B cell (primary cell): ENCODE measurements around the gene COL9A3. TPM values are rescaled to one million over a fixed set of nuclear protein-coding genes. Genes with fewer than 3 reads are reported as not detected.
A peak's percentile ranks its signal among the peaks of the same experiment; 100 is the strongest.

Experiments used
- ATAC-seq: fragments of 200-7000 bp; cut with Tn5 transposase; one replicate; pipeline ENCODE4 v1.10.0; 2021; ENCODE audit warnings: low read depth, mild to moderate bottlenecking, moderate number of reproducible peaks, moderate library complexity
- CTCF ChIA-PET: fragments of 350-600 bp; sonication (Branson Sonifier 250); formaldehyde crosslinking; loops from one replicate; lab custom pipeline; 2021; ENCODE audit warnings: antibody characterized with exemption, inconsistent platforms; lab: Charles Lee
- POLR2A ChIA-PET: fragments of 350-600 bp; sonication (Branson Sonifier 250); formaldehyde crosslinking; loops from one replicate; lab custom pipeline; 2021; ENCODE audit warnings: antibody characterized with exemption; lab: Charles Lee
- DNase-seq: peaks from one replicate; pipeline ENCODE4 v3.0.0; 2013
- H2AFZ ChIP-seq: 2 replicates; pipeline ENCODE4 v1.6.1; 2012; ENCODE audit warnings: mild to moderate bottlenecking, low read depth, low read length; ENCODE audit not compliant: insufficient read depth, poor library complexity, severe bottlenecking
- H3K27ac ChIP-seq, 2 donors: 1 replicate in 1 of 2; 2 replicates in 1 of 2; pipeline ENCODE4 v1.5.1; 2012 to 2013; ENCODE audit warnings: low read length in 2 of 2, mild to moderate bottlenecking in 2 of 2, moderate library complexity in 1 of 2
- H3K27me3 ChIP-seq, 4 experiments: fragments of 200-600 bp in 1 of 4; sonication (generic) in 1 of 4; replicated peaks in 1 of 4; 1 replicate in 2 of 4; 2 replicates in 2 of 4; pipeline versions ENCODE4 v1.6.1 to v1.7.0; 2013 to 2016; ENCODE audit warnings: low read length in 3 of 4, mild to moderate bottlenecking in 2 of 4, mixed read lengths in 1 of 4, moderate library complexity in 1 of 4; ENCODE audit not compliant: insufficient read depth in 4 of 4, control insufficient read depth in 3 of 4; ENCODE audit errors: control extremely low read depth in 1 of 4
- H3K36me3 ChIP-seq, 2 experiments: replicated peaks in 1 of 2; 1 replicate in 1 of 2; 2 replicates in 1 of 2; pipeline versions ENCODE4 v1.6.1 to v1.7.1; 2013; ENCODE audit warnings: low read length in 1 of 2; ENCODE audit not compliant: insufficient read depth in 2 of 2, control insufficient read depth in 1 of 2; ENCODE audit errors: control extremely low read depth in 1 of 2, extremely low read depth in 1 of 2
- H3K4me1 ChIP-seq, 2 donors: fragments of 200-600 bp in 1 of 2; sonication (generic) in 1 of 2; 1 replicate in 1 of 2; 2 replicates in 1 of 2; pipeline versions ENCODE4 v1.5.1 to v1.6.1; 2013 to 2017; ENCODE audit warnings: low read length in 2 of 2; ENCODE audit not compliant: control insufficient read depth in 2 of 2, insufficient read depth in 2 of 2
- H3K4me2 ChIP-seq: replicated peaks from 2 replicates; pipeline ENCODE3; 2012; ENCODE audit warnings: mild to moderate bottlenecking, low read depth, low read length; ENCODE audit not compliant: poor library complexity, severe bottlenecking
- H3K4me3 ChIP-seq, 5 experiments: fragments of 200-600 bp in 1 of 5; sonication (generic) in 1 of 5; 1 replicate in 3 of 5; 2 replicates in 2 of 5; pipeline versions ENCODE4 v1.5.1 to v1.7.0; 2011 to 2016; ENCODE audit warnings: low read length in 4 of 5, mild to moderate bottlenecking in 4 of 5, low read depth in 2 of 5, control low read depth in 1 of 5, moderate library complexity in 1 of 5; ENCODE audit not compliant: insufficient read depth in 1 of 5; ENCODE audit errors: control extremely low read depth in 1 of 5, extremely low read depth in 1 of 5
- H3K79me2 ChIP-seq: fragments of 200-600 bp; sonication (generic); one replicate; pipeline ENCODE4 v1.6.0; 2016; ENCODE audit warnings: low read length; ENCODE audit not compliant: control insufficient read depth, insufficient read depth
- H3K9ac ChIP-seq: fragments of 200-600 bp; sonication (generic); 2 replicates; pipeline ENCODE4 v1.6.1; 2017; ENCODE audit warnings: mild to moderate bottlenecking, low read length, moderate library complexity
- H3K9me3 ChIP-seq, 3 donors: one replicate each; pipeline versions ENCODE4 v1.6.1 to v1.7.1; 2013; ENCODE audit warnings: low read length in 2 of 3; ENCODE audit not compliant: control insufficient read depth in 2 of 3, insufficient read depth in 1 of 3; ENCODE audit errors: control extremely low read depth in 1 of 3
- H4K20me1 ChIP-seq: 2 replicates; pipeline ENCODE4 v1.6.0; 2012; ENCODE audit warnings: mild to moderate bottlenecking, low read length; ENCODE audit not compliant: insufficient read depth, control insufficient read depth, poor library complexity, severe bottlenecking
- H3K27ac Mint-ChIP-seq: one replicate; pipeline ENCODE4 v1.8.0; 2021; ENCODE audit warnings: mixed read lengths
- H3K27me3 Mint-ChIP-seq: one replicate; pipeline ENCODE4 v1.8.0; 2021; ENCODE audit warnings: mixed read lengths
- H3K4me1 Mint-ChIP-seq: one replicate; pipeline ENCODE4 v1.8.0; 2021; ENCODE audit warnings: mixed read lengths
- H3K4me3 Mint-ChIP-seq: one replicate; pipeline ENCODE4 v1.8.0; 2021; ENCODE audit warnings: mixed read lengths
- H3K9me3 Mint-ChIP-seq: one replicate; pipeline ENCODE4 v1.8.0; 2022; ENCODE audit warnings: mixed read lengths; ENCODE audit not compliant: insufficient read depth
- CTCF ChIP-seq: fragments of 200-600 bp; IDR thresholded peaks from one replicate; pipeline ENCODE4 v1.8.0; 2022; ENCODE audit warnings: antibody characterized with exemption, mild to moderate bottlenecking
- EZH2 ChIP-seq: IDR thresholded peaks from 2 replicates; pipeline ENCODE4 v1.6.1; 2012; ENCODE audit warnings: borderline replicate concordance, low read depth, mild to moderate bottlenecking, moderate library complexity, low read length; ENCODE audit not compliant: insufficient read depth, poor library complexity, severe bottlenecking
- whole genome bisulfite sequencing: methylation state at CpG from one replicate; pipeline ENCODE4 v1.1.5; 2013; ENCODE audit warnings: missing lambda C conversion rate; ENCODE audit not compliant: insufficient coverage; 5-methylcytosine and 5-hydroxymethylcytosine counted together
- intact Hi-C: fragments of 100-400 bp; cut with micrococcal nuclease; formaldehyde crosslinking; loops from one replicate; pipeline ENCODE4 v1.10.0; 2022
- polyA plus RNA-seq: library from polyadenylated mRNA; depleted of rRNA; stranded (reverse); fragments of >200 nt; gene quantifications from 2 replicates; pipeline ENCODE4 v1.2.3, GENCODE V29; 2012
- total RNA-seq, 2 donors: library from RNA; stranded (reverse); fragments of 120-200 nt in 1 of 2; gene quantifications; 1 replicate in 1 of 2; 2 replicates in 1 of 2; pipeline versions ENCODE4 v1.2.3 to v1.2.4, GENCODE V29; 2013 to 2022

Gene COL9A3
- total and polyA plus RNA-seq, 2 donors (not counting 1 experiment from before 2014, with no cell fraction given) = 10.7 to 96.3 TPM

DNA sequence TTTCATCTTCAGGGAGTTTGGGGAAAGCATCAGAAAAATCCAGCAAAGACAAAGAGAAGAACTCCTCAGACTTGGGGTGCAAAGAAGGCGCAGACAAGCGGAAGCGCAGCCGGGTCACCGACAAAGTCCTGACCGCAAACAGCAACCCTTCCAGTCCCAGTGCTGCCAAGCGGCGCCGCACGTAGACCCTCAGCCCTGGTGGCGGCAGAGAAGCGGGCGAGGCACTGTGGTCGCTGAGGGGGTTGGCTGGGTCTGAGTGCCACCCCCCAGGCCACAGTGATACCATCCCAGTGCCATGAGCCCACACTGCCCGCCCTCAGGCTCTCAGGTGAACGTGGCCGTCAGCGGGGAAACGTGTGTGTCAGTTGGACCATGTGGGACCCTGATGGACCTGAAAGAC is 17.4 kb upstream of the COL9A3 start:
- Histone ChIP-seq H4K20me1 (peaks cover 9% of the 10 kb centered on the region), H3K4me1 (peaks cover 8 to 29% of the 10 kb centered on the region in 2 donors), H3K36me3 (peaks cover 2 to 25% of the 10 kb centered on the region in 2 experiments), H3K9ac (no peak overlapping the region), H3K27ac (no peak overlapping the region), H3K27me3 (no peaks in the 10 kb centered on the region), H3K4me3 (no peak overlapping the region), H3K79me2 (peaks cover 8% of the 10 kb centered on the region), H2AFZ (no peak overlapping the region), H3K9me3 (no peaks in the 10 kb centered on the region), H3K4me2 (no peak overlapping the region)
- Mint-ChIP-seq H3K27ac (peak overlapping the region; percentile 38), H3K4me3 (no peak overlapping the region), H3K9me3 (no peaks in the 10 kb centered on the region), H3K27me3 (no peaks in the 10 kb centered on the region), H3K4me1 (peaks cover 26% of the 10 kb centered on the region)
- ChIA-PET CTCF (no interaction called here), POLR2A (interaction anchor here (0.5 kb wide), 1 partner anchor 300 kb away, joined by 3 read pairs; no protein-coding TSS in a partner anchor)
- intact Hi-C loops = loop anchor here (10.0 kb wide), 1 partner anchor 155 kb away; the partner anchor contains the start of gene SLC17A9
- DNase-seq (no peak), ATAC-seq (no peak)
- TF ChIP-seq CTCF = no peak
- no peak for TF ChIP-seq EZH2
- WGBS = 99% methylated on average over 19 of the region's 19 CpGs

DNA sequence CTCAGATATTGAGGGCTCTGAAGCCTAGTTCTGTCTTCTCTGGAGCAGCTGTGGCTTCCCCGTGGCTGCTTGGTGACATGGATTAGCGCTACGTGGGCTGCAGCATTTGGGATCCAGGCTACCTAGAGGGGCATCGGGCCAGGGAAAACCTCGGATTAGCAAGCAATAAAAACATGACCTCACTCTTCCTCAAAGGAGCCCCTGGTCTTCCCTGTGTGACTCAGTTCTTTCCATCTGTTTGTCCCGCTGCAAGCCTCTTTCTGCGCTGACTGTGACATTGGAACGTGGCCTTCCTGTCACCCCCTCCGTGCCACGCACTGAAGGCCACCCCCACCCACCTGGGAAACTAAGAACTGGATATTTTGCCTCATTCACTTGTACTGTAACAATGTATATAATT is 17.0 kb upstream of the COL9A3 start:
- H4K20me1 ChIP-seq = peaks cover 9% of the 10 kb centered on the region
- over 99% methylated on average over 7 of the region's 10 CpGs for WGBS
- H3K36me3 ChIP-seq = peaks cover 2 to 25% of the 10 kb centered on the region in 2 experiments
- ATAC-seq = no peak
- H3K27ac ChIP-seq = no peak overlapping the region
- TF ChIP-seq EZH2 (no peak), CTCF (no peak)
- H3K27me3 ChIP-seq = no peaks in the 10 kb centered on the region
- Mint-ChIP-seq H3K4me3 (no peak overlapping the region), H3K27ac (peak overlapping the region; percentile 59), H3K9me3 (no peaks in the 10 kb centered on the region), H3K4me1 (peaks cover 26% of the 10 kb centered on the region), H3K27me3 (no peaks in the 10 kb centered on the region)
- H3K4me2 ChIP-seq = no peak overlapping the region
- no peak overlapping the region for H3K9ac ChIP-seq
- intact Hi-C loops = loop anchor here (10.0 kb wide), 1 partner anchor 155 kb away; the partner anchor contains the start of gene SLC17A9
- H3K4me3 ChIP-seq = no peak overlapping the region
- peaks cover 8 to 25% of the 10 kb centered on the region in 2 donors for H3K4me1 ChIP-seq
- H3K79me2 ChIP-seq = peaks cover 8% of the 10 kb centered on the region
- H2AFZ ChIP-seq = no peak overlapping the region
- no peaks in the 10 kb centered on the region for H3K9me3 ChIP-seq
- CTCF ChIA-PET = no interaction called here
- POLR2A ChIA-PET = no interaction called here
- DNase-seq = no peak
